WERI-Rb-1 (cell line): ENCODE results near the gene ZYG11A.

ENCODE experiments used
- DNase-seq: peaks from one replicate; pipeline ENCODE4 v3.0.0-alpha.2; 2020
- H3K27ac ChIP-seq: fragments of 250-450 bp; sonication (Bioruptor Pico); 2 replicates; pipeline ENCODE4 v1.5.1; 2020; ENCODE audit warnings: mild to moderate bottlenecking, moderate library complexity
- H3K27me3 ChIP-seq: fragments of 250-450 bp; sonication (Bioruptor Pico); 2 replicates; pipeline ENCODE4 v1.5.1; 2021; ENCODE audit warnings: mild to moderate bottlenecking, low read depth, moderate library complexity; ENCODE audit not compliant: insufficient read depth, severe bottlenecking
- H3K36me3 ChIP-seq: fragments of 250-450 bp; sonication (Bioruptor Pico); 2 replicates; pipeline ENCODE4 v1.5.1; 2020; ENCODE audit warnings: mild to moderate bottlenecking, moderate library complexity
- H3K4me3 ChIP-seq: 2 replicates; pipeline ENCODE4 v1.5.1; 2011; ENCODE audit warnings: low read depth, mild to moderate bottlenecking, control low read depth, low read length
- H3K9me3 ChIP-seq: fragments of 250-450 bp; sonication (Bioruptor Pico); 2 replicates; pipeline ENCODE4 v1.5.1; 2021; ENCODE audit warnings: mild to moderate bottlenecking, moderate library complexity; ENCODE audit not compliant: severe bottlenecking
- TF ChIP-seq, protein P1 (sequence below): IDR thresholded peaks from 2 replicates; pipeline ENCODE4 v1.5.1; 2011; ENCODE audit warnings: low read depth, mild to moderate bottlenecking, control low read depth, inconsistent platforms, low read length

Gene ZYG11A

DNA sequence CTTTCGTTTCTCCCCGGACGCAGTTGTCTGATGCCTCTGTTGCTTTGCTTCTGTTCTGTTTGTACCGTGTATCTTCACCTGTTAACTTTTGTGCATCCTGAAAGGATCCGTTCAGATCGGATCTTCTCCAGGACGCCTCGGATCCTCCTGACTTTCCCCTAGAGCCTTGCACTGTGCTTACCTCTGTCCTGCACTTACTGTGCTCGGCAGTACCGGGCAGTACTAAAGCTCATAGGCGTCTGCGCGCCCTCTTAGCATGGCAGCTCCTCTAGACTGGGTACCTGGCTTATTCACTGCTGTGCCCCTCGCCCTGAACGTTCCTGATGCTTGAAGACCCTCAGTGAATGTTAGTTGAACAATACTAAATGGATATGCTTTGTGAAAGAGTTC lies 85.5 kb downstream of the ZYG11A start:
- TF ChIP-seq, protein P1, sequence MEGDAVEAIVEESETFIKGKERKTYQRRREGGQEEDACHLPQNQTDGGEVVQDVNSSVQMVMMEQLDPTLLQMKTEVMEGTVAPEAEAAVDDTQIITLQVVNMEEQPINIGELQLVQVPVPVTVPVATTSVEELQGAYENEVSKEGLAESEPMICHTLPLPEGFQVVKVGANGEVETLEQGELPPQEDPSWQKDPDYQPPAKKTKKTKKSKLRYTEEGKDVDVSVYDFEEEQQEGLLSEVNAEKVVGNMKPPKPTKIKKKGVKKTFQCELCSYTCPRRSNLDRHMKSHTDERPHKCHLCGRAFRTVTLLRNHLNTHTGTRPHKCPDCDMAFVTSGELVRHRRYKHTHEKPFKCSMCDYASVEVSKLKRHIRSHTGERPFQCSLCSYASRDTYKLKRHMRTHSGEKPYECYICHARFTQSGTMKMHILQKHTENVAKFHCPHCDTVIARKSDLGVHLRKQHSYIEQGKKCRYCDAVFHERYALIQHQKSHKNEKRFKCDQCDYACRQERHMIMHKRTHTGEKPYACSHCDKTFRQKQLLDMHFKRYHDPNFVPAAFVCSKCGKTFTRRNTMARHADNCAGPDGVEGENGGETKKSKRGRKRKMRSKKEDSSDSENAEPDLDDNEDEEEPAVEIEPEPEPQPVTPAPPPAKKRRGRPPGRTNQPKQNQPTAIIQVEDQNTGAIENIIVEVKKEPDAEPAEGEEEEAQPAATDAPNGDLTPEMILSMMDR = no peak
- no peak for DNase-seq
- Histone ChIP-seq H3K4me3 (no peak overlapping the region), H3K27me3 (no peaks in the 10 kb centered on the region), H3K36me3 (no peaks in the 10 kb centered on the region), H3K9me3 (peaks cover 8% of the 10 kb centered on the region), H3K27ac (no peak overlapping the region)

DNA sequence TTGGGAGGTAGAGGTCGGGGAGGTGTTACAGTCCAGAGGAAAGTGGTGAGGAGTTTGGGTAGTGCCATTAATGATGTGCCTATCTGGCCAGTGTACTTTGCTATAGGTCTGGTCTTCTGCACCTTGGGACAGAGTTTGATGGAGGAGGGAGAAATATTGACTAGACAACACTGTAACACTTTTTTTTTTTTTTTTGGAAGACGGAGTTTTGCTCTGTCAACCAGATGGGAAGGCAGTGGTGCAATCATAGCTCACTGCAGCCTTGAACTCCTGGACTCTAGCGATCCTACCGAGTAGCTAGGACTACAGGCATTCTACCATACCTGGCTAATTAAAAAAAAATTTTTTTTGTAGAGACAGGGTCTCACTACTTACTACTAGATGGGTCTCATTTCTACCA lies 86.5 kb downstream of the ZYG11A start:
- H3K4me3 ChIP-seq = no peak overlapping the region
- no peaks in the 10 kb centered on the region for H3K36me3 ChIP-seq
- H3K9me3 ChIP-seq = peaks cover 8% of the 10 kb centered on the region
- DNase-seq = no peak
- TF ChIP-seq, protein P1 = no peak
- H3K27me3 ChIP-seq = no peaks in the 10 kb centered on the region
- no peak overlapping the region for H3K27ac ChIP-seq

DNA sequence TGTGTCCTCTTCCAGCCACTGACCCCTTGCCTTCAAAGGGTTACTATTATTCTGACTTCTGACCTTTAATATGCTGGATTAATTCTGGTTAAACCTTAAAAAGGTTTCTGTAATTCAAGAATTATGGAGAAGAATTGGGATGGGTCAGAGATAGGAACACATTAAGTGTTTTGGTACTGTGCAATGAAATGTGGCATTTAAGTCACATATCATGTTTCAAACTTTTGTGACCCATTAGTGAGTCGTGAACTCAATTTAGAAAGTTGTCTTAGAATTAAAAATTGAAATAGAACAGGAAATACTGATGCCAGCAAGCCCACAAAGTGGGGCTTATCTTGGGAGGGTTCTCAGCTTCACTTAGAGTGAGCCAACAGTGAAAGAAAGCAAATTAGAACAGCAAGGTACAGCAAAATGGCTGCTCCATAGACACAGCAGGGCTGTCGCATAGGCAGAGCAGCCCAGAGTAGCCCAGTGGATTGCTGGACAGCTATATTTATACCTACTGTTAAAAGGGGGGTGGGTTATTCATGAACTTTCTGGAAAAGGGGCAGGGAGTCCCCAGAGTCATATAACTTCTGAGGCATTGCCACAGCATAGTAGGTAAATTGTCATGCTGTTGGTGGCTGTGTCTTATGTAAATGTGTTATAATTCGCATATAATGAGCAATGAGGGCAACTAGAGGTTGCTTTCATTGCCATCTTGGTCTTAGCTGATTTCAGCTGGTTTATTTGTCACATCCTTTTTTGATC lies 95.0 kb downstream of the ZYG11A start:
- DNase-seq = no peak
- no peaks in the 10 kb centered on the region for H3K36me3 ChIP-seq
- no peaks in the 10 kb centered on the region for H3K9me3 ChIP-seq
- TF ChIP-seq, protein P1 = no peak
- no peaks in the 10 kb centered on the region for H3K27me3 ChIP-seq
- H3K27ac ChIP-seq = no peak overlapping the region
- H3K4me3 ChIP-seq = no peak overlapping the region

DNA sequence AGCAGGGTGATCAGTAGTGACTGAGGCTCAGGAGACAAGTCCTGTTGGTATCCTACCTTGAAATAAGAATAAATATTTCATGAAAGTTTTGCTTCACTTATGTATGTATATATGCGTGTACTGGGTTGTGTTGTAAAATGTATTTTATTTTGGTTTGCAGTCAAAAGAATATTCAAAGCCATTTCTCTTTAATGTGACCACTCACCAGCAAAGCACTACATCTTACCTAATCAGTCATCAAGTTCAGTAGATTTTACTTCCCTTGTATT lies 95.6 kb downstream of the ZYG11A start:
- Histone ChIP-seq H3K36me3 (no peaks in the 10 kb centered on the region), H3K4me3 (no peak overlapping the region), H3K9me3 (no peaks in the 10 kb centered on the region), H3K27ac (no peak overlapping the region), H3K27me3 (no peaks in the 10 kb centered on the region)
- DNase-seq = no peak
- TF ChIP-seq, protein P1 = no peak

DNA sequence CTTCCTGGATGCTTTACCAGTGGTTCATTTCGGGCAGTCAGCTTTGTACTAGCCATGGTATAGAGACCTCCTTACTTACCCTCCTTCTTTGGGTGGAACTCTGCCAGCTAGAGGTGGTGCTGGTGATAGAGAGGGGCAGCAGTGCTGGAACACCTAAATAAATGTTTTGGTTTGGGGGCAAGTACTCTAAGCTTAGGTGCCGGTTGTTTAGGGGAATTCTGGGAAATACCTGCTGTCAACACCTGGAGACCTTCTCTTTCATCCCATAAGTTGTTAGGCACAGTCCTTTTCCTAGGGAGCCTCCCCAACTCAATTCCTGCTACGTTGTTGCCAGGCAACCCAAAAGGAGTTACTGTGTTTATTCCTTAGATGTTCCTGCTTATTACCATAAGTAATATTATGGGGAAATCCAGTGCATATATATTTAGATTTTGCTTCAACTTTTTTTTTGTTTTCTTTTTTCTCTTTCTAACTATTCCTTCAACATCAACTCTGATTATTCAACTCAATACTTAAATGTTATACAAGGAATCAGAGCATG lies 101.4 kb downstream of the ZYG11A start:
- H3K9me3 ChIP-seq = no peaks in the 10 kb centered on the region
- TF ChIP-seq, protein P1 = no peak
- H3K27me3 ChIP-seq = no peaks in the 10 kb centered on the region
- no peaks in the 10 kb centered on the region for H3K36me3 ChIP-seq
- no peak for DNase-seq
- no peak overlapping the region for H3K4me3 ChIP-seq
- no peak overlapping the region for H3K27ac ChIP-seq

DNA sequence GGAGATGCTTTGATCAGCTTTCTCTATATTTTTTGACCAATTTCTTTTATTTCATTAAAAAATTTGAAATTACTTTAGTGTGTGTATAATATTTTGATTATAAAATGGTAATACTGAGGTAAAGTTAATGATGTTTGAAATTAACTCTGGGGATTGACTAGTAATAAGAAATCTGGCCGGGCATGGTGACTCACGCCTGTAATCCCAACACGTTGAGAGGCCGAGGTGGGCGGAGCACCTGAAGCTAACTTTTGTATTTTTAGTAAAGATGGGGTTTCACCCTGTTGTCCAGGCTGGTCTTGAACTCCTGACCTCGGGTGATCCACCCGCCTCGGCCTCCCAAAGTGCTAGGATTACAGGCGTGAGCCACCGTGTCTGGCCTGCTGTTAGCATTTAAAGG lies 102.0 kb downstream of the ZYG11A start:
- H3K4me3 ChIP-seq = no peak overlapping the region
- no peaks in the 10 kb centered on the region for H3K27me3 ChIP-seq
- TF ChIP-seq, protein P1 = no peak
- no peaks in the 10 kb centered on the region for H3K36me3 ChIP-seq
- H3K9me3 ChIP-seq = peaks cover 2% of the 10 kb centered on the region
- no peak for DNase-seq
- H3K27ac ChIP-seq = no peak overlapping the region
